GM19463 (cell line): ENCODE results near the gene VEGFD.
A peak's percentile ranks its signal among the peaks of the same experiment; 100 is the strongest.

Source experiments
- ATAC-seq: cut with Tn5 transposase; IDR thresholded peaks from one replicate; pipeline ENCODE4 v1.9.1; 2021; ENCODE audit warnings: mild to moderate bottlenecking, moderate library complexity; ENCODE audit not compliant: unreplicated experiment

The VEGFD gene

DNA sequence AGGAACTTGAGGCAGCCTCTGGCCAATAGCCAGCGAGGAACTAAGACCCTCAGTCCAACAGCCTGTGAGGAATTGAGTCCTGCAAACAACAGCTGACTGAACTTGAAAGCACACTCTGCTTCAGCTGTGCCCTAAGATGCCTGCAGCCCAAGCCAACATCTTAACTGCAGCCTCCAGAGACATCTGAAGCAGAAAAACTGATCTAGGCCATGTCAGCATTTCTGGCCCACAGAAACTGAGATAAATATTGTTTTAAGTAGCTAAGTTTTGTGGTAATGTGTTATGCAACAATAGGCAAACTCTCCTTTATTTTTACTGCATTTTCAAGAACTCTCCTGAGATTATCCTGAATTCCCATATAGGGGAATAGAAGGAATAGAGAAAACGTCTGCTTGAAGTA lies 24.5 kb downstream of the VEGFD start:
- ATAC-seq = no peak

DNA sequence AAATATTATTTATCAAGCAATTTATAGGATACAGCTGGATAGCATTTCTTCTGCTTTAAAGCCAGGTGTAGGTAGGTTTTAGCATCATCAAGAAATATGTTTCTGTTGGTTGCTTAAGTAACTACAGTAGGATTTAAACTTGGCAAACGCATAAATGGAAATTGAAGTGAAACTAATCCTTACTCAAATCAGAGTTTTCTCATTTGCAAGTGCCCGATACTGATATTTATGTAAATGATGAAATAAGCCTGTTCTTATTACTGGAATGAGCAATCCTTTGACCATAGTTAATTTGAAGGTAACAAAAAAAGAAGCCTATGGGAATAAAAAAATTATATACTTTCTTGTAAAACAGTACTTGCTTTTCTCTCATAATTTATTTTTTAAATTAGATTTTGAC lies 25.7 kb downstream of the VEGFD start:
- ATAC-seq = no peak

DNA sequence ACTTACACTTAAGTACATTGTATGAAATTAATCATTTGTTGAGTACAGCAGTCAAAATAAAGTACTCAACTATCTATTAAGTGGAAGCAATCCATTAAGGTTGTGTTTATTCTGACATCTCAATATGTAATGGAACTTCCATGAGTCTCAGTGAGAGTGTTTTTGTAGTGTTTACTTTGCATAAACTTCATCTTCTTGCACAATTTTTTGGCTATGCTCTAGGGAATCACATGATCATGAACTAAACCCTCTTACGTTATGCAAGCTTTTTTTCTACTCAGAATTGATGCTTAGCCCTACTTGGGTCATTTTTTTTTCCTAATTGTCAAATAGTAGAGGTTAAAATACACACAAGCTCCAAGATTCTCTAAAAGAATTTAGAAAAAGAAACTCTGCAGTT lies 27.8 kb downstream of the VEGFD start:
- ATAC-seq = no peak

DNA sequence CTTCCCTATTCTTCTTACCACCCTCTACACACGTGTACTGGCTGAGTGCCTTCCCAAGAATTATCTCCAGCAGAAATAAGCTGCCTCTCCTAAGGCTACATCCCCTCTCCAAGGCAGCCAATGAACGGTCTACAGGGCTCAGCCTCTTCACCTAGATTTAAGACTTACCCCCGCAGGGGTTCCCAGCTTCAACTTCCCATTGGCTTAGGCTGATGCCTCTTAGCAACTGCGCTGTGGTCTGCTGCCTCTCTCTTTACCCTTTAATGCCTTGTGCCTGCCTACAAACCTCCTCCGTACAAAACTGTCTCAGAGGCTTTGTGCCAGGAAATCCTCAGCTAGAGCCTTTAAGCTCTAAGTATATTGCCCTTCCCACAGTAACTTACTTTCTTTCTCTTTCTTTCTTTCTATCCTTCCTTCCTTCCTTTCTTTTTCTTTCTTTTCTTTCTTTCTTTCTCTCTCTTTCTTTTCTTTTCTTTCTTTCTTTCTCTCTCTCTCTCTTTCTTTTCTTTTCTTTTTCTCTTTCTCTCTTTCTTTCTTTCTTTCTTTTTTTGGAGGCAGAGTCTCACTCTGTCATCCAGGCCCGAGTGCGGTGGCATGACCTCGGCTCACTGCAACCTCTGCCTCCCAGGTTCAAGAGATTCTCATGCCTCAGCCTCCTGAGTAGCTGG lies 33.8 kb downstream of the VEGFD start:
- no peak for ATAC-seq

DNA sequence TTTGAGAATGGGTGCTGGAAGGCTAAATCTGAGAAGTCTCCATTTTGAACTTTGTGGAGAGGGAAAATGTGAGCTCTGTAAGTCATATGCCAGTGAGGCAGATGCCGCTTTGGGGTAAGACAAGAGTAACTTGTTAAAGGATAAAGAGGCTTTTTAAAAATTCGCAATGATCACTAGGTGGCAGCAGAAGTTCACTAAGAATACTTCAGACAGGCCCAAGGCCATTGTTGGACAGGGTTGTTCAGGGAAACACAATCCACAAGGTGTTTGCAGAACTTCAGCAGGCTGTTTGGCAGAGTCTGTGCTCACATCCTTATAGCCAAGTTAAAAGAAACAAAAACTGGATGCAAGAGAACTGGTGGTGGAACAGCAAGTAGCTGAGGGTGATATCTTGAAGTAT lies 35.2 kb downstream of the VEGFD start:
- ATAC-seq = no peak

DNA sequence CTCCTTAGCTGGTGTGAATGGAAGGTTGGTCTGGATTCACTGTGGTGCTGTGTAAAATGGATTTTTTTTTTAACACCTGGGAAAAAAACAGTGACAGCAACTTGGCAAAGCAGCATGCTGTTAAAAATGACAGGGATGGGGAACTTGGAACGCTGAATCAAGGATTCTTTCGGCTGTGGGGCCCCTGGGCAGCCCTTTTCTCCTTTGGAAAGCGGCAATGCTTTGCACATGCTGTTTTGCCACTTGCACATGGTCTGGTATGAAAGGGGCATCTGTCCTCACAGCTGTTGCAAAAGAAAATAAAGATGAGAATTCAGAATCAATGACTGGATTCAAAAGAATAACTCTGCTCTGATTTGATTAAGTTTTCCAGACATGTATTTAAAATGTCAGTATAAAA lies 38.2 kb downstream of the VEGFD start:
- ATAC-seq = no peak

DNA sequence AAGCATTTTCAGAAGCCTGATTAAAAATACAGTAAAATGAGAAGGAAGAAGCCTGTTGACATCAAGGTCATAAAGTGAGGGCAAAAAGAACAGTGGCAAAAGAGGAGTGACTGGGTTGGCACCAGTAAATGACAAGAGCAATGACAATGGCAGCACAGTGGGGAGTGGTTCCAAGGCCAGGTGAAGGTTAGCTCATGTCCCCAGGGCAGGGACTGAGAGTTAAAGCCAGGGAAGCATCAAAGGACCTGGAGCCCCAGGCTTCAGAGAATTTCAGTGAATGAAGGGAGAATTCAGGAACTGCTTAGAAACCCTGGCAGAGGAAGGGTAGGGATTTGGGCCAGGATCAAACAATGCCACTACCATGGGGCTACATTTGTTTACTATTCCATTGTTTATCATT lies 40.1 kb downstream of the VEGFD start:
- ATAC-seq = no peak

DNA sequence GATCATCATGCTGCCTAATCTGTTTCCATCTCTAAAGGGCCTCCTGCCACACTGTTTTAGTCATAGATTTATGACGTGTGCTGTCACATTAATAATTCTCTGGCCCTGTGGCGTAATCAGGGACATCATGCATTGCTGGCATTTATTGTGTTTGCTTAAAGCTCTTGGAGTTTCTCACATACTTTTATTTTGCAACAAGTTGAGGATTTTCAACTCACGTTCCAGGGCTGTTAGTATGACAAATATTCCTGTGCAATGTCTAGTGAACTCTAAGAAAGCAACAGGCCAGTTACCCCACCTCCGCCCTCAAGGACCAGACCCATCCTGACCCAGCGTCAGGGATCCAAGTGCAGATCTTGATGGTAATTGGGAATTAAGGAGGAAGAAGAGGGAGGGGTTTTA lies 41.1 kb downstream of the VEGFD start:
- ATAC-seq = no peak

DNA sequence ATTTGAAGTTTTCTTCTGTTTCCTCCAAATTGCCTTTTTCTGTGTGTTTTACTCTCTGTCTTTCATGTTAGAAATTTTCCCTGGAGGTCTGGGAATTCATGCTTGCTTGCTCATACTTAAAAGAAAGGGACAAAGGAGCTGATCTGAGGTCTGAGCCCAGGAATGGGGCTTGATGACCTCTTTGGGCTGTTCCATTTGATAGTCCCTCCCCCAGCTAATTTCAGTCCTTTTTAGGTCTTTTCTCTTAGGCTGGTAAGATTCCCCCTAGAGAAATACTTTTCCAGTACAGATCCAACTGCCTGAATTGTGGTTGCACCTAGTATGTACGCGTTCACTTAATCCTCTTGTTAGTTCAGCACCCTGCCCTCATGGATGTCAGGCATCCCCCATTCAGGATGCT lies 43.3 kb downstream of the VEGFD start:
- ATAC-seq = no peak

DNA sequence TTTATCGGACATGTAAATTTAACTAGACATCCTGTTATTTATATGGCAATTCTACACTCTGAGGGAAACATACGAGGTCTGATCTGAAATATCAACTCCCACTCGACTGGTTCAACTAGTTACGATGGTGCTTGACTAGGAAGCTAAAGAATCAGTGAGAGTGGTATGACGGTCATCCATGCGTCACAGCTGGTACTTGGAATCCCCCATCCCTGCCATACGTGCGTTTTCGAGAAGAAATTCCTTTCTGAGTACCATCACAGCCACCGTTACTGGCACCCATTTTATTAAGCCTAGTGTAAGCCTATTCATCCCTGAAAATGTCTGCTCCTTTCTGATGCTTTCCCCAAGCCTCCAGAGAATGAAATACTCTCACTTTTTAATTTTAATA lies 48.2 kb downstream of the VEGFD start:
- no peak for ATAC-seq

DNA sequence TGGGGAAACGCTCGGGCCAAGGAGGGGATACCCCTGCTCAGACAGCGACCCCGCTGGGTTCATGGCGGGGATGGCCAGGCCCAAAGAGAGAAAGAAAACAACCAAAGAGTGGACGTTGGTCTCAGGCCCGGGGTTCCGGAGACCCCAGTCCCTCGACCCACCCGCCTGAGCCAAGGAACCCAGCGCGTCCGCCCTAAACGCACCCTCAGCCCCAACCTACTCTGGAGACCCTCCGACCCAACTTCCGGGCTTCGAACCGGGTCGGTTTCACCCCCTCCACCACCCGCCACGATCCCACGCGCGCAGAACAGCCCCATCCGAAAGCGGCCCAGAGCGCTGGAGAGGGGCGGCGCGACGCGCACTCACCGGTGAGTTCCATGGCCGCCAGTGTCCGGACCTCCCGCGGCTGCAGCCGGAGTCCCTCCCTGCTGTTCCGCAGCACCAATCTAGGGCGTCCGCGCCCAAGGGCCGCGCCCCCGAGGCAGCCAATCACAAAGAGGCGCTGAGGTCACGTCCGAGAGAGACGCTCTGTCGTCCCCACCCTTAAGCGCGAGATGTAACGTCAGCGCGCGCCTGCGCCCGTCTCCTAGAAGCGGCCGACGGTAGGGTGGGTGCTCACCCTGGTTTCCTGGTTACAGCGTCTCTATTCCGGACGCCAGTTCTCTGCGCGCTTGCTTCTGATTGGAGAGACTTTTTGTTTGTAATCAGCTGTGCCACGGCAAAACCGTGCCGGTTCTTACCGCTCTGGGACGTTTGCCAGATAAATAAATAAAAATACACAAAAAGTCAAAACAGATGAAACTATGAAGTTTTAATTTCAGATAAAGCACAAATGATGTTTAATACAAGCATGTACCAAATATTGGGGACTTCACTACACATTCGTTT lies 48.8 kb downstream of the VEGFD start, which contains the start of gene PIGA:
TSS of gene PIGA (minus strand) at position 389 of the 888 bp plus-strand sequence. CDS start 3,593 bp downstream, outside the sequence.
- peak; percentile 98 for ATAC-seq

DNA sequence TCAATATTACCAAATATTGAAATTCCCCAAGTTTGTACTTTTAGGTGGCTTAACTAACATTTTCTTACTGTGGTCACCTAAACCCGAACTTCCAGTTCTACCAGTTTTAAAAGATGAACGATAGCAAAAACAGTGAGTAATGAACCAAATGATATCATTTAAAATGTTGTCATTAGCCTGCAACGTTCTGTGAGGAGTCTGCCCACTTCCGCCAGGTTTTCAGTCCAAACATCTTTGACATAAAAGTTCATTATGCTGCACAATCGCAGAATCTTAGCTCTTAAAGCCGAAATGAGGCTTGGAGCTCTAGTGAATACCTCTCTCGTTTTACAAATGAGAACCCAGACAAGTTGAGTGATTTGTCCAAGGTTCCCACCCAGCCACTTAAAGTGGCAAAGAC lies 49.7 kb downstream of the VEGFD start:
- ATAC-seq = no peak

DNA sequence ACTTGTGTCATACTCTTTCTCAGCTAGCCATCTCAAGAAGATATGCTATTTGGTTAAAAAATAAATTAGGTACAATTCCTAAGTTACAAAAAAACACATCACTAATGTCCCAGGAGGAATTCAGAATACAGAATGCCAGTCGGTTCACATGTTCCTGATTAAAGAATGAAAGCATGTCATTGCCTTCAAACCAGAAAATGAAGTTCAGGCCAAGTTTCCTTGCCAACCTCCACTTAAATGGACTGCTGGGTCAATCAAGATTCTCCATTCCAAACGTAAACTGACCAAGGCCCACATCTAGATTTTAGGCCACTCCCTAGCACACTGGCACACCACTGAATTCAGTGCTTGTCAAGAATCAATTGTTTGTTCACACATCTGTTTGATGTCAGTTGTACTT lies 55.4 kb downstream of the VEGFD start:
- no peak for ATAC-seq

DNA sequence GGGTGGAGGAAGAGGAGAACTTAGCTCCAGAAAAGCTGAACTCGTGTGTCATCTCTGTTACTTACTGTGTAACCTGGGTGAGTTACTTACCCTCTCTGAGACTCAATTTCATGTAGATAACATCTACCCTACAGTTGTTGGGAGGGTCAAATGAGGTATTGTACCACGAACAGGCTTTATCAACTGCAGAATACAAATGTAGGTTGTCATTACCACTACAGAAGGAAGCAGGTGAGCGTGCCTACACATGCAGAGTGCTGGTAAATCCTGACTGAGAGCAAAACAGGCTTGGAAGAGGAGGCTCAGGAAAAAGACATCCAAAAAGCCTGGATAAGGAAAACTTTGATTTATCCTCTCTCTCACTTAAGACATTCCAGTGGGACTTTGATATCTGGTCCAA lies 56.1 kb downstream of the VEGFD start:
- ATAC-seq = no peak

DNA sequence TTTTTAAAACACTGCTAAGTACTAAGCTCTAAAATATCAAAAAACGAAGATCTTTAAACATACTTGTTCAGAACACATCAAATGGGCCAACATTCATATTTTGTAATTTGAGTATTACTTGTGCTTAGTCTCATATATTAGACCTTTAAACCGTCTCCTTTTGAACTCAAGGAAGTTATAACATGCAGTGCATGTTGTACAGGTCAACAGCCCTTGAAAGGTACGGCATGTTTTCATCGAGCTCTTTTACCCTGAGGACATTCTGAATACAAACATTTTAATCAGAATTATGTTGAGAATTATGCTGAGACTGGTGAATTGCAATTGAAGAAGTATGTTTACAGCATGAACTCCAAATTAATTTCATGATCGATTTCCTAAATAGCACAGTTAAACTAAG lies 61.7 kb downstream of the VEGFD start:
- ATAC-seq = no peak

DNA sequence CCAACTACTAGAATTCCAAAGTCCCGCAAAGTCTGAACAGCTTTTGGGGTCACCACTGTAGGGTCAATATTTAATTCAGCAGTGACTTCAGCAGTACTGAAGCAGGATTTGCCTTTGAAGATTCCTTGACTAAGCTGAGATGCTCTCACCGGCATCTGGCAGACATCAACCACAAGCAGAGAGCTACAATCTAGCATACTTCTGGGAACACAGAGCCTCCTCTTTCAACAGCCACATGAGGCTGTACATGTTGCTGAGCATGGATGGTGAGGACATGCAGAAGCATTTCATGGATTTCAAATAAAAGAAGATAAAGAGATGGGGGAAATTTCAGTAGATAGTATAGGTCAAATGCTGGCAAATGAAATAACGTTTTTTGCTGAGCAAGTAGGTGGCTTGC lies 62.1 kb downstream of the VEGFD start:
- no peak for ATAC-seq

DNA sequence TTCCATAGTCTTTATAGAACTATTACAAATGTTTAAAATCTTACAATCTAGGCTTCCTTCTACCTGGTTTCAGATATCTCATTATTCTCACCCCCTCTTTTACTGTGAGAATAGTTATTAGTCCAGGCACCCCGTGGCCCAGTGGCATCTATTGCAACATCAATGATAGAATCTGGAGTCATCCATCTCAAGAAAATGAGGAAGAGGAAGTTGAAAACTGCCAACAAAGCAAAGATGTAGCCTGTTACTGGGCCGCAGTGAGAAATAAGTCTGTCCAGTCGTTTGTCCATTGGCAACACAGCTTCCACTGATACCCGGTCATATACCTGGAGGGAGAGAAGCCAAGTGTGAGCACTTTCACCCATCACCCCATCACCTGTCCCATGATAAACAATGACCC lies 62.8 kb downstream of the VEGFD start:
- ATAC-seq = no peak

DNA sequence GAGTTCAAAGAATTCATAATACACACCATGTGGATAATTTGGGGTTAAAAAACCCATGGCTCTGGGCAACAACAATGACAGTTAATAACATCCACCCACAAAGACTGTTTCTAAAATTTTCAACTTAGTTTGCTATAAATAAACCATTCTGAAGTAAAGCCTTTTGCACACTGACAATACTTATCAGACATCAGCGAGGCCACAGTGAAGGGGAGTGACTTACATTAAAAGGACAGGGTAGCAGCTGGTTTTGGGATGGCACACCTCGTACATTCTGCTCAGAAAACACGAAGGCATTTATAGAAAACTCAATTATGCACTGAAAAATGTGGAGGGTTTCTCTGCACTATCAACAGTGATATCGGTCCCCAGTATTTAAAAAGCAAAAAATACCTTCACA lies 63.9 kb downstream of the VEGFD start:
- no peak for ATAC-seq

DNA sequence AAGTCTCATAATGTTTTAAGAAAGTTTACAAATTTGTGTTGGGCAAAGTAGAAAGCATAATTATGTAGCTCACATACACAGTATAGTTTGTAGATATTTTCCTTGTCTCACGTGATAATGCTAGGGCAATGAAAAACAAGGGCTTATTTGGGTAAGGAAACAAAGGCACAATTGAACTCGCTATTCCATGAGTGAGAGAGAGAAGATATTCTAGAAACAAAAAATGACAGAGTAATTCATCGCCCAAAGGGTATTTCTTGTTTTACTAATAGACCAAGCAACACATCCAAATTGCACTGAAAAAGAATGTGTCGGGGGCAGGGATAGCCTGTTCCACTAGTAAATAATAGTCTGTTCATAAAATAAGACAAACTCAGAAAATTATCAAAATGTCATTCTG lies 65.1 kb downstream of the VEGFD start:
- no peak for ATAC-seq

DNA sequence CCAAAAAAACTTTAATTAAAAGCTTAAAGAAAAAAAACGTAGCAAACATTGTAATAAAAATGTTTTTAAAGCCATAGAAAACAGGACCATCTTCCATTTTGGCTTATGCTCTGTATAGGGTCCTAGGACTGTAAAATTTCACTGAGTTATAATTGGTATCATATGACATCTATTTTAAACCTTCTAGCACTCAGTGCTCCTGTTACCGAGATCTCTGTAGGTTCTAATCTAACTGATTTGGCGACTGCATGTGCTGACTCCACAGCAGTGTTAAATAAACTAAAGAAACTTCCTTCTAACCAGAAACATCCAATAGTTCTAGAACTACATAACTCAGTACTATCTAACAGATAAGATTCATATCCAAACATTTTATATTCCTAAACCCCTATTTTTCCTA lies 68.7 kb downstream of the VEGFD start, which contains the start of gene ASB11:
TSS of gene ASB11 (minus strand) at position 132 of the 400 bp plus-strand sequence. CDS start at position 97, 35 bp downstream.
- ATAC-seq = no peak

DNA sequence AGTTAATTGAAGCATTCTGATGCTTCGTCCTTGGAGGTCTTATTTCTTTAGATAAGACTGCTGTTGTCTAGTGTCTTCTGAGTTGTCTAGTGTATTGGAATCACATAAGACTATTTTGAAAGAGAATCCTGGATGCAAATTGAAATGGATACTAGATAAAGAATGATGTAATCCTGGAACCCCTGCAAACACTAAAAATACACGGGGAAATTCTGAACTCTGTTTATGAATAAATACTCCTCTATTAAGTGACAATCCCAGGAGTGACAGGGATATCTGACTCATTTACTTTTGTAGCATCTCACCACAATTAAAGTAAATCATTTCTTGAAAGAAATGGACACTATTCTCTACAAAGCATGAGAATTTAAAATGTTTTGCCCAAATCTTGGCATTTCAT lies 69.7 kb downstream of the VEGFD start:
- no peak for ATAC-seq

DNA sequence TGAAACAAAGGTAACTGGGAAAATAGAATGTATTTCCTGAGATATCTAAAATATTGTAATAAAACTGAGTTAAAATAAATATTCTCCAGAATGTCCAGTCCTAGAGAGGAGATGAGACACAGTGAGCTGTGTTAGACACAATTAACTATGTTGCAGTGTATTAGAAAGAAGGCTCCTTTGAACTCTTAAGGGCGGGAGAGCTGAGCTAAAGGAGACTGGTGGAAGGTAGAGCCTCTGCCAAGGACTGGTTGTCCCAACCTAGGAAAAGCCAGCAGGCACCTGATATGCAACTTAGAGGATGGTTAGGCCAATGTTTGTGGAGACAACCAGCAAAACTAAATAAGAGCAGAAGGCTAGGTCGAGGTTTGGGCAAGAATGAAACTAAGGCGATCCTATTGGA lies 73.1 kb downstream of the VEGFD start:
- no peak for ATAC-seq
